G401.6 (cell line): Measurements from ENCODE around the gene TMEM109.

Source experiments
- FAIRE-seq: peaks from 2 replicates; lab custom pipeline; 2012; peaks lifted over from hg19 to GRCh38; lab: Jason Lieb, UNC

The TMEM109 gene

GRCh38 chr11:60910281-60910687 is 3.7 kb upstream of the TMEM109 start:
- no peak for FAIRE-seq

GRCh38 chr11:60910711-60911380 is 3.1 kb upstream of the TMEM109 start:
- FAIRE-seq, result no peak

DNA sequence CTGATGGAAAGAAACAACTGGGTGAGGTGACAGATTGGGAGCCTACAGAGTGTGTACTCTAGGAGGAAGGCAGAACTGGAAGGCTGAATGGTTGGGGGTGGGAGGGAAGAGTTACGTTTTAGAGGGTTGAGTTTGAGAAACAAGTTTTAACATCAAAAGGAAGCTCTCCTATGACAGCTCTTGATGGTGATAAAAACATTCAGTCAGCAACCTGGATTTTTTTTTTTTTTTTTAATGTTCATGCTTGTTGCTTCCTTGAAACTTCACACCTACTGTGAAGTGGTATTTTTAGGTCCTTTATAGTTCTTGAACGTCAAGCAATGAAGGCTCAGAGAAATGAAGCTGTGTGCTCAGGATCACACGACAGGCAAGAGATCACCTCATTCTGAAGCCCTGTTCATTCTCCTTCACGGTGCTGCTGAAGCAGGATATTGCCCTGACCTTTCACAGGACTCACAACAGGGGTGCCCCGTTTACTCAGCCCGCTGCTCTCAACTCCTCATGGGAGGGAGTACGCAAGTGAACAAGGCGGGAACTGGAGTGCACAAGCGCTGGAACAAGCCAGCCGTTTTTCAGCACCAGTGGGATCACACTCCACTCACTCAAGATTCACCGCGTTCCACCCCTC is 1.6 kb upstream of the TMEM109 start:
- FAIRE-seq, result no peak

- FAIRE-seq, result no peak
These were observed 968 bp upstream of the TMEM109 start for GRCh38 chr11:60912851-60913528.

DNA sequence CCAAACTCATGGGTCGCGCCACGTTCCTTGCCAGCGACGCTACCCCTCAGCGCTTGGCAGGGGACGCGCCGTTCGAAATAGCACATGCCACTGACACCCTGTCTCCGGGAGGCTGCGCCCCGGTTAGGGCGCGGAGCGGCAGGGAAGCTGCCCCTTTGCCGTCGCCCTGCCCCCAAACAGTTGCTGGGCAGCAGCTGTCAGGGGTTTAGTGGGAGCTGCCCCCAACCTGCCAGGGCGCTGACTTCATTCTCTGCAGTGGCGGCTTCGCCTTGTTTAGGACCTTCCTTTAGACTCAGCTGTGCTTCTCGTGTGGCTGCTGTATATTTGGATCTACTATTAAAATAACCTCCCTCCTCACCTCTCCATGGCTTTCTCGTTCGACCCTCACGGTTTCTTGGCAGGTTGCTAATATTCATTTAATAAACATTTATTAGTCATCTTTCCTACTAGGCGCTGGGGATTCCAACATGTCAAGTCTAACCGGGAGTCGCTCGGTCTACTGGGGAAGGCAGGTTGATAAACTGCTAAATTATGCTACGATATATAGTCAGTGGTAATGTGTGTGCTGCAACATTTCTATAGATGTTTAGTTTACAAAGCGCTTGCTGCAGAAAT is 782 bp downstream of the TMEM109 start:
- no peak for FAIRE-seq

- FAIRE-seq, result no peak
These were observed 1.4 kb downstream of the TMEM109 start for GRCh38 chr11:60915248-60915914.

DNA sequence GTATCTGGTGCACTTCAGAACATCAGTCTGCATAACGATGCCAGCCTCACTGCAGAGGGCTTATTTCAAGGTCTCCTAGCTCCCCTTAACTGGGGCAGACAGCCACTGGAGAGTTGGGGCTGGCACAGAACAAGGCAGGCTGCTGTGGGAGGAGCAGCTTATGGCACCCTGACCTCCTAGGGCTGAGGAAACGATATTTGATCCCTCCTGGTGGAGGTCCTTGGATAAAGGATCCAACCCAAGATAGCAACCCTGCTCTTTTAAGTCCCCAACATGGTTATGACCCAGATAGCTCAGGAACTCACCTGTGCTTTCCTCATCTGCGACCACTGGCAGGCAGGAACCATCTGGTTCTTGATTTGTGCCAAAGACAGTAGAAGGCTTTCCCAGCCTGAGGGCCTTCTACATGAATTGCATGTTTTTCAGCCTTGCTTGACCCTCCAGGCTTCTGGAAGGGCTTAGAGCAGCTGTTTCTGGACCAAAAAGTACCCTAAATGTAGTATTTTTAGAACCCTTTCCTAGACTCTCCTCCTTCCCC is 2.8 kb downstream of the TMEM109 start:
- FAIRE-seq, result no peak

- no peak for FAIRE-seq
These were observed 3.3 kb downstream of the TMEM109 start for GRCh38 chr11:60917267-60917666.

DNA sequence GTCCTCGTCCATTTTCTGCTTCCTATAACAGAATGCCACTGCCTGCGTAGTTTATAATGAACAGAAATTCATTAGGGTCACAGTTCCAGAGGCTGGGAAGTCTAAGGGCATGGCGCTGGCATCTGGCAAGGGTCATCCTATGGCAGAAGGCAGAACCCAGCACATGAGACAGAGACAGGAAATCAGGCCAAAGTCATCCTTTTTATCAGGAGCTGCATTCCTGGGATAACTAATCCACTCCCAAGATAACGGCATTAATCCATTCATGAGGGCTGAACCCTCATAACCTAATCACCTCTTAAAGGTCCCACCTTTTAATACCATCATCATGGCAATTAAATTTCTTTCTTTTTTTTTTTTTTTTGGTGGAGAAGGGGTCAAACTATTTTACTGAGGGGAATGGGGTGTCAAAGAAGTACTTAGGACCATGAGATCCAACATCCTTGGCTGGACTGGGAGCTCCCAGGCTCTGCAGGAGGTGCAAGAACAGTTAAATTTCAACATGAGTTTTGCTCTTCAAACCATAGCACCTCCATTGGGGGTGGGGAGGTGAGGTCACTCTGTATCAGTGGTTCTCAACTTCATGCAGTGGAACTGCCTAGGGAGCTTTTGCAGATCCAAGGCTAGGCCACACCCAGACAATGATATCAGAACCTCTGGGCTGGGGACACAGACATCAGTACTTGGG is 4.4 kb downstream of the TMEM109 start:
- no peak for FAIRE-seq

GRCh38 chr11:60918939-60919265 is 4.9 kb downstream of the TMEM109 start:
- no peak for FAIRE-seq

DNA sequence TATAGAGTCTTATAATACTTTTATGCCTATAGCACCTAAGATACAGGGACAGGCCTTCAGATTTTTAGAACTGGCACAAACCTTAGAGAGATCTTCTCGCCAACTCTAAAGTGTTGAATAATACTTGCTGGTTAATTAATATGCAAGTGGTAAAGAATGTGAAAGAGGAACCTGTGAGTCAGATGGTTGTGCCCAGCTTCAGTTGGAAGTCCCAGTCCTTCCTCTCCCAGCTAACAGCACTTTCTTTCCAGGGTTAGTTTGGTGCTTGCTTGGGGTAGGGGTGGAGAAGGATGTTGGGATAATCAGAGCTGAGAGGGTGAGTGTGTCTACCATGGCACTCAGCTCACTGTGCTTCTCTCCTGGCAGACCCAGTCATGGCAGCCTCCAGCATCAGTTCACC is 5.4 kb downstream of the TMEM109 start:
- FAIRE-seq, result no peak

DNA sequence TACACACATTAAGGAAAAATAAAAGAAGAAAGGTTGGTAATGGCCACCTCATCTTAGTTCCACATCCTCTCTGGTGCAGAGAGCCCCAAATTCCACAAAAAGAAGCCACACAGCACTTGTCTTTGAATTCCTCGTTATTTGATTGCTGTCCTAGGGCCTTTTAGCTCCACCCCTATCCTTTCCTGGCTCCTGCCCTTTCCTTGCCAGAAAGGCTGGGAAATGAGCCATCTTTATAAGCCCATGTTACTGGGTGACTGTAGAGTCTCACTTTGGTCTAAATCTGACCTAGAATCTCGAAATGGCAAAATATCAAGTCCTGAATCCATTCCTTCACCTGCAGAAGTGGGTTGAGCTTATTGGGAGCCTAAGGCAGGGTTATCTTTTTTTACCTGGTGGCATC is 6.0 kb downstream of the TMEM109 start:
- no peak for FAIRE-seq

DNA sequence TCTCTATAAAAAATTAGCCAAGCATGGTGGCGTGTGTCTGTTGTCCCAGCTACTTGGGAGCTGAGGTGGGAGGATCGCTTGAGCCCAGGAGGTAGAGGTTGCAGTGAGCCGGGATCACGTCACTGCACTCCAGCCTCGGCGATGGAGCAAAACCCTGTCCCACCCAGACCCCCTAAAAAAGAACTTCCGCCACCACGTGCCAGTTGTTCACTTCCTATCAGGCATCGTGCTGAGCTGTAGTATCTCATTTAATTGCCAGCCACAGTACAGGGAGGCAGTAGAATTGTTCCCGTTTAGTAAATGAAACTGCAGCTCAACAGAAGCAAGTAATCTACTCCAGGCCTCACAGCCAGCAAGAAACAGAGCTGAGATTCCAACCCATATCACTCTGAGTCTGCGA is 7.3 kb downstream of the TMEM109 start:
- FAIRE-seq, result no peak

DNA sequence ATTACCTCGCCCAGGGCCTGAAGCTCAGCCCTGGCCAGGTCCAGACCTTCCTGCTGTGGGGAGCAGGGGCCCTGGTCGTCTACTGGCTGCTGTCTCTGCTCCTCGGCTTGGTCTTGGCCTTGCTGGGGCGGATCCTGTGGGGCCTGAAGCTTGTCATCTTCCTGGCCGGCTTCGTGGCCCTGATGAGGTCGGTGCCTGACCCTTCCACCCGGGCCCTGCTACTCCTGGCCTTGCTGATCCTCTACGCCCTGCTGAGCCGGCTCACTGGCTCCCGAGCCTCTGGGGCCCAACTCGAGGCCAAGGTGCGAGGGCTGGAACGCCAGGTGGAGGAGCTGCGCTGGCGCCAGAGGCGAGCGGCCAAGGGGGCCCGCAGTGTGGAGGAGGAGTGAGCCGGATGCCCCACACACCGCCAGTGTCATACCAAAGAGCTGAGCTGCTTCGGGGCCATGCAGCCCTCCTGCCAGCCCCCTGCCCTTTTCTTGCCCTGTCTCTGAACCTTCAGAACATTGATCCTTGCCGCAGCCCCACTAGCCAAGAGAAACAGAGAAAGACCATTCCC is 7.9 kb downstream of the TMEM109 start:
- no peak for FAIRE-seq

DNA sequence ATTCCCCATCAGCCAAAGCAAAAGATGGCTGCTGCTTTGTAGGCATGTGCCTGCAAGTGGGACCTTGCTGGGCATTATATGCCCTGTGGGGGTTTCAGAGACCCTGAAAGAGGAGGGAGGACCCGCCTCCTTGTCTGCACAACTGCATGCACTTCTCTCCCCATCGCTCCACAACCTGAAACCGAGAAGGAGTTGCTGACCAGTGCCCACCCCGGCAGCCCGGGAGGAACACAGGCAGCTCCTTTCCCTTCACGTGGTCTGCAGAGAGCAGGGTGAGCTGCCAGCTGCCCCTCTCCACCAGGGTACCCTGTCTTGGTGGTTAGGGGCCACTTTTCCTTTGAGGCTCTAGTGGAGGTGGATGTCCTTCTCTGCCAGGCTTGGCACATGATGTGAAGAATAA is 8.9 kb downstream of the TMEM109 start:
- FAIRE-seq, result no peak

GRCh38 chr11:60923326-60923725 is 9.4 kb downstream of the TMEM109 start:
- FAIRE-seq, result no peak

- FAIRE-seq, result no peak
These were observed 9.8 kb downstream of the TMEM109 start for GRCh38 chr11:60923800-60924109.

DNA sequence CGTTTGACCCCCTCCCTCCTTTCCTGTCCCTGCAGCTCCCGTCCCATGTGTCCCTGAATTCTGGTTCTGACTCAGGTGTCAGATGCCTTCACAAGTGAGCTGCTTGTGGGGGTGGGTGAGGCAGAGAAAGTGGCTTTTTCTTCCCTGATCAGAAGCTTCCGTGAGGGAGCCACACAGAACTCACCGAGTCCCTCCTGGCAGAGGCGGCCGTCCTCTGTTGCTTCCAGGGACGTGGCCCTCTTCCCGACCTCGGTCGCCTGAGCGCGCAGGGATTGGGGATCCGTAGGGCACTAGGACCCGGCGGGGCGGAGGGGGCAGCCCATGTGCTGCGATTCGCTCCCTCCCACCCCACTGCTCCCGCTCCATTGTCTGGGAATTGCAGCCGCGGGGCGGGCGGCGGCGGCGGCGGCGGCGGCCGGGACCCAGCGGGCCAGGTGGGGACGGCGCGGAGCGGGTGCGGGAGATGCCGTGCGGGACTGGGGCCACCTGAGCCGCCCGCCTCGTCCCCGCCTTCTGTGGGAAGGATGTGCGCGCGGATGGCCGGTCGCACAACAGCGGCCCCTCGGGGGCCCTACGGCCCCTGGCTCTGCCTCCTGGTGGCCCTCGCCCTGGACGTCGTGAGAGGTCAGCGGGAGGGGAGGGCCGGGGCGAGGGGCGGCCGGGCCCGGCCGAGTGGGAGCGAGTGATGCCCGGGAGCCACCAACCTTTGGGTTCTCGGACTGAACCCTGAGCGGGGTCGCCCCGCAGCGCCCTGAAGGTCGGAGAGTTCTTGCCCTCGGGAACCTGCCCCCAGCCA is 10.3 kb downstream of the TMEM109 start, which contains the start of gene TMEM132A:
TSS of gene TMEM132A (plus strand) at position 351 of the 796 bp plus-strand sequence. CDS start at position 525, 174 bp downstream.
- no peak for FAIRE-seq

GRCh38 chr11:60924906-60925853 is 11.2 kb downstream of the TMEM109 start:
- FAIRE-seq, result no peak

DNA sequence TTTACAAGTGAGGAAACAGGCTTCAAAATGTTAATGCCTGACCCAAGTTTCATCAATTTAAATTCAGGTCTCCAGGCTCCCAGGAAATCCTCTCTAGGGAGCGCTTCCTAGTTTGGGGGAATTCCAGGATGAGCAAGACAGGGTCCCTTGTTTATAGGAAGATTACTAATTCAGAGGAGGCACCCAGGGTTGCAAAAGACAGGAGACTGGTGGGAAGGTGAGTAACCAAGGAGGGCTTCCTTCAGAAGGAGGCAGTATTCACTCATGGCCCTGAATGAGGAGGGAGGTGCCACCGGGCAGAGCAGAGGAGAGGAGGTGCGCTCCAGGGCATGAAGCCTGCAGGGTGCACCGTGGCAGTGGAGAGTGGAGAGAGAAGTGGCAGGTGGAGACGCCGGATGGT is 11.9 kb downstream of the TMEM109 start:
- no peak for FAIRE-seq
